ENCODE data around the gene LCE1A.

LCE1A gene

DNA sequence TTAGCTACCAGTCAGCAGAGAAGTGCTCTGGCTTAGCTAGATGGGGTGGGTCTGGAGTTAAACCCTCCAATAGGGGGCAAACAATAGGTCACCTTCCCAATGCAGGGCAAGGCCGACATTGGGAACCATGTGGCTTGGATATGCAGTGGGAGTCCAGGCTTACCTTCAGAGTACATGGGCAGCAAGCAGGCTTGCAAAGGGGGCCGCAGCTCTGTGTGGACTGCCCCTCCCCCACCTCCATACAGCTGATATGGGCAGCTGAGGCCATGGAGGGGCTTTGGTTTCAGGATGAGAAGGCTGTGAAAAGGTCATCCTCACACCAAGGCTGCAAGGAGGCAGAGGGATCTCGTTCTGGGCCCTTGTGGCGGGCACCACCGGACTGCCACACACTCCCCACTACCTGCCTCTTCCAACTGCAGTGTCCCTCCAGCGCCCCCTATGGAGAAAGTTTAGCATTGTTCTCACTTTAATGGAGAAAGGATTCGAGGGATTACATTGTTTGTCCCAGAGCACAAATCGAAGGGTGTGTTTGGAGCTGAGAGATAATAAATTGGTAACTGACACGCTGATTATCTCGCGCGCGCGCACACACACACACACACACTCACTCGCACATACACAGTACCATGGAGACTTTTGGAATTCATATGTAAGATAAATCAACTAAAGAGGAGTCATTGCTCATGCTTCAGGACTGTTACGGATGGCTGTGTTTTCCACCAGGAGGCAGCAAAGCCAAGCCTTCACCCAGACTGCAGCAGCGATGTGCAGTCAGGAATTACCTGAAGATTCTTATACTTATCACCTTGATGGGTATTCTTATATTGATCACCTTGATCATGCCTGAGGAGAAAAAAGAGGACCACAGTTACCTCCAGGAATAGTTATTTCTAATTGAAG is 43.8 kb downstream of the LCE1A start:
- DNase-seq (ENCODE audit: low read depth) = no peak

DNA sequence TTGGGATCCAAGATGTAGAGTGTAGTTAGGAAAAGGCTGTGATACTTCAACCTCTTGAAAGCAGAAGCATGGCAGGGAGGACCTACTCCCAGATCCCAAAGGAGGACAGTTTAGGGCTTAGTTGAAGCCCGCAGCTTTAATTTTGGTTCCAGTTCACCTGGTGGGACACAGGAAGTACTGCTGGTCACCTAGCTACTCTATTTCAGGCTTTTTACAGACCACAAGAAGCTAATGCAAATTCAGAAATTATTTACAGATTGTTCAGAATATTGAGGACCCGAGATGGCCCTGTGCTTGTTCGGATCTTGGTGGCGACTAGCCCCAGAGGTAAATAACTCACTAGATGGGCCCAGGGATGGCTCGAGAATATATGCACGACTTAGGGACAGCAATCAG is 44.5 kb downstream of the LCE1A start:
- DNase-seq (ENCODE audit: low read depth) = no peak

DNA sequence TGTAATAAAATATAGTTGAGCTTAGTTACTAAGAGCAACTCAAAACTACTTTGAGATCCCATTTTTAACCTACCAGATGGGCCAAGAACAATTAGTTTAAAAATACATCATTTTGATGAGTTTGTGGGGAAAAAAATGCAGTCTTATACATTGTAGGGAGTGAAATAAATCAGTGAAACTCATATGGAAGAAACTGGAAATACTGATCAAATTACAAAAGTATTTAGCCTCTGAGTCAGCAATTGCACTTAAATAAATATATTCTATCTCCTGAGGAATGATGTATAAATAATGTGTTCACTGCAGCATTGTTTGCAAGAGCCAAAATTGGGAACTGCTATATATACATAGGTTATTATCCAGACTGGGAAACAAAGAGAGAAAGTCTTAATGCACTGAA is 46.2 kb downstream of the LCE1A start:
- no peak for DNase-seq (ENCODE audit: low read depth)

DNA sequence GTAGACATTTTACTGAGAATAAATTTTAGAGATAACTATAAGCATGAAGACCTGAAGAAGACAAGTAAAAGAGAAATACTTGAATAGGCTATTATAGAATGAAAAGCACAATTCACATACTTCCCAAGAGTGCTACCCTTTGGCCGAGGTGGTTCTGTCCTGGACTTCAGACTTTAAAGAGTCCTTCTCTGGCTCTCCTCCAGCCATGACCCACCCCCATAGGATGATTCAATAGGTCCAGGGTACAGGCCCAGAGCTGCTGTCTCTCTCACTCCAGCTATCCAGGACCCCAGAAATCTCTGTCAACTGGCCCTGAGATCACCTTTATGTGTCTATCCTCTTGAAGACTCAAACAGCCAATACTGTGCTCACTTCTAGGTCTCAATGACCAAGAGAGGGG is 49.6 kb downstream of the LCE1A start:
- no peak for DNase-seq (ENCODE audit: low read depth)
